ENCODE measurements around the gene ANKRD63. TPM values are rescaled to one million over a fixed set of nuclear protein-coding genes. Genes with fewer than 3 reads are reported as not detected.

The ANKRD63 gene
- total and polyA plus RNA-seq, 9 donors: 0.27 TPM; not detected in 8

DNA sequence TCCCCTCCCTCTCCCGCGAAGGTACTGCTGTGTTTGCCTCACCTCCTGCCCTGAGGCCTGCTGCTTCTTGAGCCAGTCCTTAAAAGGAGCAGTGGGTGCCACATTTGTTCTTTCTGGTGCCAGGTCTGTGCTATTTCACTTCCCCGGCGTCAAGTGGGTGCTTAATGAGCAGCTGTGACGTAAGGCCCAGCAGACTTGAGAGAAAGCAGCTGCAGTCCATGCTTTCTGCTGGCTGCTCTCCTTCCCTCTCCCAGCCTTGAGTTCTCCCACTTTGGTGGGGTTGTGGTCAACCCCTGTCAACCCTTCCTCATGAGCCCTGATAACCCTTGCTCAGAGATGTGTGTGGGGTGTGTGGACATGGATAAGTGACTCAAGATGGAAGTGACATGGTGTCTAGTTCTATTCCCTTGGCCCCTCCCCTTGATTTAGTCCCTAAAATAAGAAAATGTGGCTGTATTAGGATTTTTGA lies 47.5 kb upstream of the ANKRD63 start:
- intact Hi-C loops (cut with DNase I): no loop called here
- DNase-seq: peak; percentile 72 to 84 (median 74)
- no peaks in the 10 kb centered on the region for H3K27me3 ChIP-seq
- H3K4me1 ChIP-seq (ENCODE audit: insufficient read depth): peaks cover 12% of the 10 kb centered on the region
- no peak for TF ChIP-seq EP300 (IDR thresholded peaks at IDR 0.05)
- TF ChIP-seq POLR2A (IDR thresholded peaks at IDR 0.05): no peak
- TF ChIP-seq, protein P1, sequence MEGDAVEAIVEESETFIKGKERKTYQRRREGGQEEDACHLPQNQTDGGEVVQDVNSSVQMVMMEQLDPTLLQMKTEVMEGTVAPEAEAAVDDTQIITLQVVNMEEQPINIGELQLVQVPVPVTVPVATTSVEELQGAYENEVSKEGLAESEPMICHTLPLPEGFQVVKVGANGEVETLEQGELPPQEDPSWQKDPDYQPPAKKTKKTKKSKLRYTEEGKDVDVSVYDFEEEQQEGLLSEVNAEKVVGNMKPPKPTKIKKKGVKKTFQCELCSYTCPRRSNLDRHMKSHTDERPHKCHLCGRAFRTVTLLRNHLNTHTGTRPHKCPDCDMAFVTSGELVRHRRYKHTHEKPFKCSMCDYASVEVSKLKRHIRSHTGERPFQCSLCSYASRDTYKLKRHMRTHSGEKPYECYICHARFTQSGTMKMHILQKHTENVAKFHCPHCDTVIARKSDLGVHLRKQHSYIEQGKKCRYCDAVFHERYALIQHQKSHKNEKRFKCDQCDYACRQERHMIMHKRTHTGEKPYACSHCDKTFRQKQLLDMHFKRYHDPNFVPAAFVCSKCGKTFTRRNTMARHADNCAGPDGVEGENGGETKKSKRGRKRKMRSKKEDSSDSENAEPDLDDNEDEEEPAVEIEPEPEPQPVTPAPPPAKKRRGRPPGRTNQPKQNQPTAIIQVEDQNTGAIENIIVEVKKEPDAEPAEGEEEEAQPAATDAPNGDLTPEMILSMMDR (IDR thresholded peaks at IDR 0.05): no peak
- H3K36me3 ChIP-seq: no peaks in the 10 kb centered on the region
- H3K27ac ChIP-seq: peak overlapping the region; percentile 16 to 63
- H3K9me3 ChIP-seq: no peaks in the 10 kb centered on the region
- H3K4me3 ChIP-seq: no peak overlapping the region
- WGBS, 3 donors: 27 to 42% (median 29%) methylated on average over 5 of the region's 5 CpGs

DNA sequence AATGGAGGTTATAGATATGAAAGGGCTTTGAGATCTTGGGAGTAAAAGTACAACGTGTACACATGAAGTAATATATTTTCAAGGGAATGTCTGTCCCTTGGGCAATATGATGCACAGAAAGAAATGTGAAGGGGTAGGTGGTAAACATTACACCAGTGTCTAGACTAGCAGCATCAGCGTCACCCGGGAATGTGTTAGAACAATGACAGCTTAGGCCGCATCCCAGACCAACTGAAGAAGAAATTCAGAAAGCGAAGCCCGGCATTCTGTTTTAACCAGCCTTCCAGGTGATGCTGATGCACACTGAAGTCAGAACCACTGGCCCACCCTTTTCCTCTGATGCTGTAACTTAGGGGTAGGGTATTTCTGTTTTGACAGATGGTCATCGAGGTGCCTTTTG lies 46.9 kb upstream of the ANKRD63 start:
- peak overlapping the region in 1 of 2 donors; percentile 63 for H3K27ac ChIP-seq
- no peak for TF ChIP-seq POLR2A (IDR thresholded peaks at IDR 0.05)
- no peak for TF ChIP-seq EP300 (IDR thresholded peaks at IDR 0.05)
- TF ChIP-seq, protein P1 (IDR thresholded peaks at IDR 0.05): no peak
- no peaks in the 10 kb centered on the region for H3K36me3 ChIP-seq
- DNase-seq: no peak
- WGBS, 3 donors: 83 to 90% (median 88%) methylated on average over 7 of the region's 7 CpGs
- intact Hi-C loops (cut with DNase I): no loop called here
- peaks cover 14% of the 10 kb centered on the region for H3K4me1 ChIP-seq (ENCODE audit: insufficient read depth)
- H3K9me3 ChIP-seq: no peaks in the 10 kb centered on the region
- H3K27me3 ChIP-seq: no peaks in the 10 kb centered on the region
- H3K4me3 ChIP-seq: no peak overlapping the region

DNA sequence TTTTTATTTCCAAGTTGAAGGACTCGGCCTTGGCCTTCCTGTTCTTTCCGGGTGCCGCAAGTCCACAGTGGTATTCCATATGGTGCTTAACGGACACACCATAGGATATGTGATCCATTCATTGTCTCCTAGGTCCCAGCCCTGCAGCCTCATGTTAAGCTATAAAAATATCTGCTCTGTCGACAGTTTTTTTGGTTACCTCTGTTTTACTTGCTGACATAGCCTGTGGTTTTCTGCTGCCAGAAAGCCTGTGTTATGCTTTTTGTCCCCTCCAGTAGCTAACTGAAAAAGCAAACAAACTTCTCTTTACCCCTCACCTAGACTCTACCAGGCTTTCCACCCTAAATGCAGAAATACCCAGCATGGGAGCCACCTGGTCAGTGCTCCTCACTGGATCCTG lies 45.9 kb upstream of the ANKRD63 start:
- Histone ChIP-seq H3K36me3 (no peaks in the 10 kb centered on the region), H3K27me3 (no peaks in the 10 kb centered on the region), H3K4me1 (ENCODE audit: insufficient read depth) (peaks cover 14% of the 10 kb centered on the region), H3K27ac (peak overlapping the region in 1 of 2 donors; percentile 63), H3K9me3 (no peaks in the 10 kb centered on the region), H3K4me3 (no peak overlapping the region)
- no peak for DNase-seq
- intact Hi-C loops (cut with DNase I): no loop called here
- TF ChIP-seq POLR2A (IDR thresholded peaks at IDR 0.05): no peak
- TF ChIP-seq, protein P1 (IDR thresholded peaks at IDR 0.05): no peak
- no peak for TF ChIP-seq EP300 (IDR thresholded peaks at IDR 0.05)
- 29 to 57% (median 38%) methylated on average over 5 of the region's 5 CpGs for WGBS, 3 donors

DNA sequence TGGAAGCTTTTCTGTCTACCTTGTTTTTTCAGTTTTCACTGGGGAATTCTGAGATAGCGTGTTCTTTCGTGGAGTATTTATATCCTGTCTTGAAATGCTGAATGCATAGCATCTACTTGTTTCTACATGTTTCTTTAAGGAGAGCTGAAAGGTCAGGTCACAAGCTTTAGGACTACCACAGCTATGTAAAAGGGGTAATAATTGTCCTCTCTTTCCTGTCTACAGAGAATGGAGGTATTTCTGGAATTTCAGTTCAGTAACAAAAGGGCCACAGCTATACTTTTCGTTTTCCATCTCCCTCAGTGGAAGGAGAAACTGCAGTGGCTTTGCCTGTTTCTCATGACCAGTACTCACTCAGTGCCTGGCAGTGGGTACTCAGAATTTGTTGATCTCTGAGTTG lies 45.3 kb upstream of the ANKRD63 start:
- WGBS, 3 donors: 22 to 45% (median 24%) methylated on average over 3 of the region's 3 CpGs
- intact Hi-C loops (cut with DNase I): no loop called here
- no peaks in the 10 kb centered on the region for H3K36me3 ChIP-seq
- TF ChIP-seq POLR2A (IDR thresholded peaks at IDR 0.05): no peak
- TF ChIP-seq, protein P1 (IDR thresholded peaks at IDR 0.05): no peak
- TF ChIP-seq EP300 (IDR thresholded peaks at IDR 0.05): no peak
- no peak overlapping the region for H3K4me3 ChIP-seq
- H3K27me3 ChIP-seq: no peaks in the 10 kb centered on the region
- DNase-seq: no peak
- H3K27ac ChIP-seq: peak overlapping the region in 1 of 2 donors; percentile 63
- peaks cover 14% of the 10 kb centered on the region for H3K4me1 ChIP-seq (ENCODE audit: insufficient read depth)
- no peaks in the 10 kb centered on the region for H3K9me3 ChIP-seq

Measured in ovary (tissue), 9 donors.